H1 (cell line): ENCODE data around the gene NPIPA8. TPM values are rescaled to one million over a fixed set of nuclear protein-coding genes. Genes with fewer than 3 reads are reported as not detected.
"Not testable (repeated sequence)": the region's sequence is repeated elsewhere in the genome, so short reads cannot be mapped to it uniquely, and the experiment has no call there.

Experiments
- CTCF ChIA-PET: fragments of 300-600 bp; sonication (Branson Sonifier 250); formaldehyde crosslinking; loops from one replicate; lab custom pipeline; 2021; ENCODE audit not compliant: partially characterized antibody; lab: Charles Lee
- POLR2A ChIA-PET: fragments of 300-600 bp; sonication (Branson Sonifier 250); formaldehyde crosslinking; loops from one replicate; lab custom pipeline; 2021; ENCODE audit warnings: inconsistent platforms; ENCODE audit not compliant: partially characterized antibody; lab: Charles Lee
- DNase-seq, 2 experiments: peaks; one replicate each; pipeline versions ENCODE4 v3.0.0 to v3.0.0-alpha.2; 2010 to 2022; ENCODE audit warnings: low spot score in 2 of 2, low read depth in 1 of 2, mixed read lengths in 1 of 2
- FAIRE-seq: peaks from 2 replicates; lab custom pipeline; 2011; peaks lifted over from hg19 to GRCh38; lab: Jason Lieb, UNC
- H2AFZ ChIP-seq: 2 replicates; pipeline ENCODE4 v1.8.1; 2012; ENCODE audit warnings: low read length, inconsistent platforms
- H2AK5ac ChIP-seq: 2 replicates; pipeline ENCODE4 v1.6.1; 2013; ENCODE audit warnings: low read depth, low read length
- H2BK120ac ChIP-seq: replicated peaks from 2 replicates; pipeline ENCODE3; 2013; ENCODE audit warnings: low read depth, low read length, inconsistent platforms
- H2BK12ac ChIP-seq: 2 replicates; pipeline ENCODE4 v1.6.1; 2013; ENCODE audit warnings: low read depth, low read length
- H2BK15ac ChIP-seq: 2 replicates; pipeline ENCODE4 v1.6.1; 2013; ENCODE audit warnings: low read length
- H2BK20ac ChIP-seq: 2 replicates; pipeline ENCODE4 v1.6.1; 2013; ENCODE audit warnings: low read length
- H2BK5ac ChIP-seq: 2 replicates; pipeline ENCODE4 v1.6.1; 2013; ENCODE audit warnings: low read depth, low read length
- H3K14ac ChIP-seq: 2 replicates; pipeline ENCODE4 v1.6.1; 2013; ENCODE audit warnings: inconsistent platforms; ENCODE audit not compliant: insufficient read length
- H3K18ac ChIP-seq: 2 replicates; pipeline ENCODE4 v1.6.1; 2013; ENCODE audit warnings: low read length; ENCODE audit errors: extremely low read depth
- H3K23ac ChIP-seq: 2 replicates; pipeline ENCODE4 v1.6.1; 2013; ENCODE audit warnings: inconsistent platforms; ENCODE audit not compliant: insufficient read length
- H3K23me2 ChIP-seq: 2 replicates; pipeline ENCODE4 v1.6.1; 2013; ENCODE audit warnings: low read depth, low read length
- H3K27ac ChIP-seq: 2 replicates; pipeline ENCODE4 v1.6.1; 2011; ENCODE audit warnings: low read depth, low read length, inconsistent platforms
- H3K27me3 ChIP-seq, 4 experiments: replicated peaks in 1 of 4; 1 replicate in 1 of 4; 2 replicates in 3 of 4; pipeline versions ENCODE4 v1.6.1 to v1.8.1; 2011 to 2013; ENCODE audit warnings: low read length in 3 of 4, mild to moderate bottlenecking in 3 of 4, inconsistent platforms in 2 of 4, mixed read lengths in 2 of 4, moderate library complexity in 1 of 4; ENCODE audit not compliant: control insufficient read depth in 3 of 4, insufficient read depth in 3 of 4; ENCODE audit errors: extremely low read depth in 1 of 4
- H3K36me3 ChIP-seq, 4 experiments: 2 replicates each; pipeline versions ENCODE4 v1.6.1 to v1.8.1; 2011 to 2013; ENCODE audit warnings: mild to moderate bottlenecking in 4 of 4, low read length in 3 of 4, moderate library complexity in 2 of 4, control low read depth in 1 of 4, inconsistent platforms in 1 of 4; ENCODE audit not compliant: insufficient read depth in 4 of 4, control insufficient read depth in 2 of 4
- H3K4ac ChIP-seq: replicated peaks from 2 replicates; pipeline ENCODE3; 2013; ENCODE audit warnings: low read length, low read depth, mixed read lengths, inconsistent platforms; ENCODE audit not compliant: insufficient read length
- H3K4me1 ChIP-seq, 4 experiments: replicated peaks in 1 of 4; 1 replicate in 1 of 4; 2 replicates in 3 of 4; pipeline versions ENCODE4 v1.6.1 to v1.8.1; 2011 to 2013; ENCODE audit warnings: low read length in 3 of 4, inconsistent platforms in 2 of 4, mixed read lengths in 1 of 4; ENCODE audit not compliant: insufficient read depth in 4 of 4, control insufficient read depth in 3 of 4
- H3K4me2 ChIP-seq, 2 experiments: 2 replicates each; pipeline versions ENCODE4 v1.6.1 to v1.8.1; 2011 to 2013; ENCODE audit warnings: low read depth in 2 of 2, low read length in 2 of 2, control low read depth in 1 of 2, inconsistent platforms in 1 of 2, mild to moderate bottlenecking in 1 of 2; ENCODE audit not compliant: insufficient read depth in 1 of 2
- H3K4me3 ChIP-seq, 4 experiments: fragments of 200-600, 300-600 bp in 1 of 4; sonication (generic), shearing (Covaris generic), sonication (Bioruptor Twin) in 1 of 4; 2 replicates each; pipeline versions ENCODE4 v1.5.1 to v1.8.1; 2011 to 2016; ENCODE audit warnings: low read length in 4 of 4, low read depth in 3 of 4, control low read depth in 2 of 4, inconsistent platforms in 2 of 4, mild to moderate bottlenecking in 2 of 4, mixed read lengths in 1 of 4, moderate library complexity in 1 of 4; ENCODE audit not compliant: insufficient read depth in 2 of 4; ENCODE audit errors: extremely low read depth in 1 of 4
- H3K56ac ChIP-seq: replicated peaks from 2 replicates; pipeline ENCODE3; 2013; ENCODE audit warnings: low read depth, mild to moderate bottlenecking, mixed read lengths, low read length, inconsistent platforms; ENCODE audit not compliant: insufficient read length
- H3K79me1 ChIP-seq: 2 replicates; pipeline ENCODE4 v1.6.1; 2013; ENCODE audit warnings: low read depth, low read length, control low read depth
- H3K79me2 ChIP-seq, 2 experiments: 2 replicates each; pipeline versions ENCODE4 v1.6.1 to v1.8.1; 2012 to 2013; ENCODE audit warnings: low read length in 2 of 2, mild to moderate bottlenecking in 2 of 2, inconsistent platforms in 1 of 2; ENCODE audit not compliant: insufficient read depth in 2 of 2, control insufficient read depth in 1 of 2
- H3K9ac ChIP-seq, 4 experiments: replicated peaks in 1 of 4; 1 replicate in 1 of 4; 2 replicates in 3 of 4; pipeline versions ENCODE4 v1.6.1 to v1.8.1; 2011 to 2013; ENCODE audit warnings: low read depth in 3 of 4, low read length in 3 of 4, control low read depth in 2 of 4, mild to moderate bottlenecking in 2 of 4, moderate library complexity in 2 of 4, inconsistent platforms in 1 of 4; ENCODE audit errors: extremely low read depth in 1 of 4
- H3K9me3 ChIP-seq, 2 experiments: 2 replicates each; pipeline versions ENCODE4 v1.6.1 to v1.8.1; 2012 to 2013; ENCODE audit warnings: mild to moderate bottlenecking in 2 of 2, moderate library complexity in 2 of 2, control low read depth in 1 of 2, inconsistent platforms in 1 of 2, low read depth in 1 of 2, low read length in 1 of 2, mixed read lengths in 1 of 2; ENCODE audit not compliant: insufficient read depth in 2 of 2
- H4K20me1 ChIP-seq, 2 experiments: replicated peaks in 1 of 2; 2 replicates each; pipeline versions ENCODE3 to v1.8.1; 2011 to 2013; ENCODE audit warnings: inconsistent platforms in 2 of 2, low read length in 2 of 2, mild to moderate bottlenecking in 1 of 2; ENCODE audit not compliant: insufficient read depth in 2 of 2, control insufficient read depth in 1 of 2
- H4K5ac ChIP-seq: 2 replicates; pipeline ENCODE4 v1.6.1; 2013; ENCODE audit warnings: low read length, low read depth, mixed read lengths, inconsistent platforms; ENCODE audit not compliant: insufficient read length
- H4K8ac ChIP-seq: 2 replicates; pipeline ENCODE4 v1.8.0; 2013; ENCODE audit warnings: mild to moderate bottlenecking, moderate library complexity, low read length, inconsistent platforms; ENCODE audit not compliant: insufficient read depth; ENCODE audit errors: extremely low read depth
- H4K91ac ChIP-seq: replicated peaks from 2 replicates; pipeline ENCODE3; 2013; ENCODE audit warnings: low read length, mixed read lengths, inconsistent platforms; ENCODE audit not compliant: insufficient read length
- SRF ChIP-seq: IDR thresholded peaks from 2 replicates; pipeline ENCODE4 v1.6.1; 2011; ENCODE audit warnings: mild to moderate bottlenecking, low read depth, low read length, moderate library complexity
- WGBS, 2 experiments: shearing (Covaris generic) in 1 of 2; methylation state at CpG; one replicate each; pipeline versions ENCODE4 v1.1.6 to v1.1.7; 2013 to 2015; ENCODE audit warnings: low lambda C conversion rate in 2 of 2, mixed read lengths in 2 of 2, inconsistent platforms in 1 of 2, low coverage in 1 of 2, missing lambda C conversion rate in 1 of 2; ENCODE audit not compliant: insufficient replicate concordance in 2 of 2, insufficient coverage in 1 of 2, insufficient read length in 1 of 2; ENCODE audit errors: extremely low coverage in 1 of 2, missing lambda C conversion rate in 1 of 2; 5-methylcytosine and 5-hydroxymethylcytosine counted together
- polyA plus RNA-seq, 7 experiments: library from polyadenylated mRNA; depleted of rRNA in 3 of 7; stranded (reverse) in 5 of 7; unstranded in 2 of 7; fragments of >200 nt in 5 of 7; fragments of 200-250 nt in 2 of 7; gene quantifications; 1 replicate in 5 of 7; 2 replicates in 1 of 7; 4 replicates in 1 of 7; pipeline versions ENCODE4 v1.2.1 to v1.2.3, GENCODE V29; 2011 to 2013; ENCODE audit warnings: missing spikeins in 2 of 7, mixed read lengths in 2 of 7
- total RNA-seq: library from RNA; stranded (reverse); fragmentation: NEBNext Ultra II Directional; extraction: Animal tissue kit (Norgen Biotek cat#: 25700); gene quantifications from 2 replicates; pipeline ENCODE4 v1.2.1, GENCODE V29; 2021

Gene NPIPA8
- total and polyA plus RNA-seq, 2 of the 8 experiments (the other 6 are each of a cell fraction or from before 2014, with no cell fraction given) = 1.1 to 13.8 TPM

- H2BK12ac ChIP-seq, H4K8ac ChIP-seq, H3K4me2 ChIP-seq, H3K79me1 ChIP-seq, H3K9ac ChIP-seq, H4K91ac ChIP-seq, H3K4ac ChIP-seq, H2BK5ac ChIP-seq, H2BK20ac ChIP-seq, H3K9me3 ChIP-seq, H3K36me3 ChIP-seq, H3K4me1 ChIP-seq, H4K20me1 ChIP-seq, H4K5ac ChIP-seq, H2AK5ac ChIP-seq, H3K14ac ChIP-seq, FAIRE-seq, H2BK120ac ChIP-seq, H3K18ac ChIP-seq, H3K23ac ChIP-seq, H3K27me3 ChIP-seq, CTCF ChIA-PET, H3K23me2 ChIP-seq, H3K4me3 ChIP-seq, H2AFZ ChIP-seq, H3K79me2 ChIP-seq, POLR2A ChIA-PET, H3K56ac ChIP-seq, H3K27ac ChIP-seq, H2BK15ac ChIP-seq: not testable (repeated sequence)
- TF ChIP-seq SRF = peak; percentile 9; the same call in 1 of the 2 replicates
- DNase-seq = peak in 1 of 2 experiments; percentile 40
- WGBS, 2 experiments = 72% methylated on average over 2 of the region's 3 CpGs; no CpG with 5 or more reads in 1 of the 2 experiments
Observed at GRCh38 chr16:18293337-18293956, 43.1 kb downstream of the NPIPA8 start.

GRCh38 chr16:18290959-18291358 lies 45.6 kb downstream of the NPIPA8 start:
- H3K23me2 ChIP-seq, H2AK5ac ChIP-seq, H2BK5ac ChIP-seq, H3K4me3 ChIP-seq, H3K14ac ChIP-seq, CTCF ChIA-PET, H4K20me1 ChIP-seq, H3K27ac ChIP-seq, H3K79me1 ChIP-seq, H3K79me2 ChIP-seq, H4K8ac ChIP-seq, H3K4me1 ChIP-seq, H2BK15ac ChIP-seq, H3K4me2 ChIP-seq, H4K5ac ChIP-seq, H4K91ac ChIP-seq, H3K4ac ChIP-seq, H3K18ac ChIP-seq, H2BK12ac ChIP-seq, DNase-seq, H2BK120ac ChIP-seq, H3K56ac ChIP-seq, H3K27me3 ChIP-seq, H2AFZ ChIP-seq, H2BK20ac ChIP-seq, POLR2A ChIA-PET, H3K36me3 ChIP-seq, H3K23ac ChIP-seq, H3K9ac ChIP-seq, FAIRE-seq, H3K9me3 ChIP-seq: not testable (repeated sequence)
- no CpG with 5 or more reads among the region's 2 CpGs for WGBS, 2 experiments
